Nephron progenitor cell (in vitro differentiated cells): Measurements from ENCODE around the gene UBE2D3.

Experiments used
- DNase-seq: peaks from one replicate; pipeline ENCODE4 v3.0.0; 2021
- H3K27ac Mint-ChIP-seq: 2 replicates; pipeline ENCODE4 v1.8.0; 2021; ENCODE audit warnings: mild to moderate bottlenecking, moderate library complexity, mixed read lengths
- H3K27me3 Mint-ChIP-seq: 2 replicates; pipeline ENCODE4 v1.8.0; 2021; ENCODE audit warnings: mild to moderate bottlenecking, low read depth, mixed read lengths; ENCODE audit not compliant: poor library complexity
- H3K36me3 Mint-ChIP-seq: 2 replicates; pipeline ENCODE4 v1.8.0; 2021; ENCODE audit warnings: low read depth, mixed read lengths
- H3K4me1 Mint-ChIP-seq: 2 replicates; pipeline ENCODE4 v1.8.0; 2021; ENCODE audit warnings: mixed read lengths
- H3K4me3 Mint-ChIP-seq: 2 replicates; pipeline ENCODE4 v1.8.0; 2021; ENCODE audit warnings: mild to moderate bottlenecking, moderate library complexity, mixed read lengths
- H3K9me3 Mint-ChIP-seq: 2 replicates; pipeline ENCODE4 v1.8.0; 2021; ENCODE audit warnings: mild to moderate bottlenecking, moderate library complexity, mixed read lengths
- TF ChIP-seq, protein P1 (sequence below): fragments of 200-600 bp; sonication (generic); IDR thresholded peaks from 2 replicates; pipeline ENCODE4 v1.5.0; 2021; ENCODE audit warnings: antibody characterized with exemption

The UBE2D3 gene

DNA sequence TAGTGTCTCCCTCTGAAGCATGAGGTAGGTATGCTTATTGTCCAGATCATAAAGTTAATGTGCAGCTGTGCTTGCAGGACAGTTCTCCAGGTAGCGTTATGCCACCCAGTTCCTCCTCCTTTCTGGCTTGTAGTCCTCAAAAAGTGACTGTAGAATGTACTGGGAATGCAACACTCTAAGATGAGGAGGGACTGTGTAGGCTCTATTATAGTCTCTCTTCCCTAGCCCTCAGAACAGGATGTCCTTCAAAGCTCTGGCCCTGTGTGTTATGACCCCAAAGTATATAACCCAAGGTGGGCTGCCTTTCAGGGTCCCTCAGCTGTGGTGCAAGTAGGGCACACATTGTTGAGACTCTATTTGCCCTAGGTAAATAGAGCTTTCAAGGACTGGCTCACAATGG is 45.8 kb downstream of the UBE2D3 start:
- Mint-ChIP-seq H3K36me3 (no peaks in the 10 kb centered on the region), H3K9me3 (no peaks in the 10 kb centered on the region), H3K27me3 (peaks cover 11% of the 10 kb centered on the region), H3K4me1 (peaks cover 5% of the 10 kb centered on the region), H3K4me3 (no peak overlapping the region), H3K27ac (no peak overlapping the region)
- DNase-seq = no peak
- TF ChIP-seq, protein P1, sequence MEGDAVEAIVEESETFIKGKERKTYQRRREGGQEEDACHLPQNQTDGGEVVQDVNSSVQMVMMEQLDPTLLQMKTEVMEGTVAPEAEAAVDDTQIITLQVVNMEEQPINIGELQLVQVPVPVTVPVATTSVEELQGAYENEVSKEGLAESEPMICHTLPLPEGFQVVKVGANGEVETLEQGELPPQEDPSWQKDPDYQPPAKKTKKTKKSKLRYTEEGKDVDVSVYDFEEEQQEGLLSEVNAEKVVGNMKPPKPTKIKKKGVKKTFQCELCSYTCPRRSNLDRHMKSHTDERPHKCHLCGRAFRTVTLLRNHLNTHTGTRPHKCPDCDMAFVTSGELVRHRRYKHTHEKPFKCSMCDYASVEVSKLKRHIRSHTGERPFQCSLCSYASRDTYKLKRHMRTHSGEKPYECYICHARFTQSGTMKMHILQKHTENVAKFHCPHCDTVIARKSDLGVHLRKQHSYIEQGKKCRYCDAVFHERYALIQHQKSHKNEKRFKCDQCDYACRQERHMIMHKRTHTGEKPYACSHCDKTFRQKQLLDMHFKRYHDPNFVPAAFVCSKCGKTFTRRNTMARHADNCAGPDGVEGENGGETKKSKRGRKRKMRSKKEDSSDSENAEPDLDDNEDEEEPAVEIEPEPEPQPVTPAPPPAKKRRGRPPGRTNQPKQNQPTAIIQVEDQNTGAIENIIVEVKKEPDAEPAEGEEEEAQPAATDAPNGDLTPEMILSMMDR = no peak

DNA sequence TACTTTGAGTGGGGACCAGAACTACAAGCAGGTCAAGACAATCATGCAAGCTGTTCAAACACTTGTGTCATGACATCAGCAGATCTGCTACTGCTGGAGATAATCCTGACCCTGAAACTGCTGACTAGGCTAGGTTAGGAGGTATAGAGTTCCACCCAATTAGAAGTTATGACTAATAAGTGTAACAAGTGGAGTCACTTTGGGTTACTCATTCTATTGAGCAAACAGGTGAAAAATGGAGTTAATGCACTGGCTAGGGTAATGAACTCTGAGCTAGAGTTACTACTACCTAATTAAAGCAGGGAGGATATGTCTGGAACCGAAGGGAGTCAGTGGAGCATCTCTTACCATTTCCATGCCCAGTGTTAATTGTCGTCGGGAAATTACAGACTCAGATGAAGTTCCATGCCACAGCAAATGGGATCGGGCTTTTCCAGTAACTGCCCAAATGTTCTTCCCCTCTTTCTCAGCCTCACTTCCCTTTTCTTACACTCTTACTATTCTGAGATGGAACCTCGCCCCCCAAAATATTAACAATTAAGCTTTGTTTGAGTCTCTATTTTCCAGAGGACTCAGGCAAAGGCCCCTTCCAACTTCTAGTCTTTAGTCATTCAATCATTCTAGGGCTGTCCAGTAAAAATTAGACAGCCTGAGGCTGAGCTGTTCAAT is 46.7 kb downstream of the UBE2D3 start:
- peaks cover 11% of the 10 kb centered on the region for H3K27me3 Mint-ChIP-seq
- TF ChIP-seq, protein P1 = no peak
- DNase-seq = no peak
- no peaks in the 10 kb centered on the region for H3K36me3 Mint-ChIP-seq
- H3K4me1 Mint-ChIP-seq = peaks cover 5% of the 10 kb centered on the region
- no peak overlapping the region for H3K27ac Mint-ChIP-seq
- no peak overlapping the region for H3K4me3 Mint-ChIP-seq
- H3K9me3 Mint-ChIP-seq = no peaks in the 10 kb centered on the region

DNA sequence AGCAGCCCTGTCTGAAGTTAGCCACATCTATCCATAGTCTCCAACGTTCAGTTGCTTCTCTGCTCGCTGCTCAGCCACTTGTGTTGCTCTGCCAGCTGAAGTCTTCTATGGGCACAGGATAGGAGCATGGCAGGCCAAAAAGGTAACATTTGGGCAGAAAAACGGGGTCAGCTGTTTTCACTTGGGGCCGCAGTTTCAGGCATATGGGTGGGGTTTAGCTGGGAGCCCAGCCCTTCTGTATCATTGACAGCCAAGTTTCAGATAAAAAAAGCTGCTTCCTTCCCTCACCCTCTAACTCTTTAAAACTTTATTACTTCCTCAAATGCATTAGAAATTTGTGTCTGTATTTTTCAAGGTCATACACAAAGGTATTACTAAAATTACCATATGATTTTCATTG is 48.1 kb downstream of the UBE2D3 start:
- H3K27me3 Mint-ChIP-seq = peaks cover 15% of the 10 kb centered on the region
- TF ChIP-seq, protein P1 = no peak
- H3K36me3 Mint-ChIP-seq = no peaks in the 10 kb centered on the region
- H3K27ac Mint-ChIP-seq = no peak overlapping the region
- H3K9me3 Mint-ChIP-seq = no peaks in the 10 kb centered on the region
- no peak for DNase-seq
- H3K4me3 Mint-ChIP-seq = no peak overlapping the region
- peaks cover 5% of the 10 kb centered on the region for H3K4me1 Mint-ChIP-seq

DNA sequence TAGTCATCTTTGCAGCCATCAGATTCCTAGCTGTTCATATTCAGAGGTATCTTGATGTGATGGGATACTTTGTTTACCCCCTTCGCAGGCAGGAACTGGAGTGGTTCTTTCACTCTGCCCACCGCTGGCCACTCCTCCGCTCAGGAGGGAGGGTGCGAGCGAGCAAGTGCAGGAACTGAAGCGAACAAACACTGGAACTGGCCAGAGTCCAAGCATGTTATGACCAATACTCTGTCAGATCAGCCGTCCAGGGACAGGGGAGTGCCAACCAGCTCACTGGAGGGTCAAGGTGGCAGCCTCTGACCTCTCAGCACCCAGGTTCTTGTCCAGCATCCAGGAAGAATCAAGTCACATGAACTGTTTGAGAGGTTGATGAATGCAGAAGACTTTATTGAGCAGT is 48.6 kb downstream of the UBE2D3 start:
- Mint-ChIP-seq H3K4me1 (peaks cover 5% of the 10 kb centered on the region), H3K4me3 (no peak overlapping the region), H3K27ac (no peak overlapping the region), H3K27me3 (peaks cover 15% of the 10 kb centered on the region), H3K36me3 (no peaks in the 10 kb centered on the region), H3K9me3 (no peaks in the 10 kb centered on the region)
- TF ChIP-seq, protein P1 = no peak
- no peak for DNase-seq

DNA sequence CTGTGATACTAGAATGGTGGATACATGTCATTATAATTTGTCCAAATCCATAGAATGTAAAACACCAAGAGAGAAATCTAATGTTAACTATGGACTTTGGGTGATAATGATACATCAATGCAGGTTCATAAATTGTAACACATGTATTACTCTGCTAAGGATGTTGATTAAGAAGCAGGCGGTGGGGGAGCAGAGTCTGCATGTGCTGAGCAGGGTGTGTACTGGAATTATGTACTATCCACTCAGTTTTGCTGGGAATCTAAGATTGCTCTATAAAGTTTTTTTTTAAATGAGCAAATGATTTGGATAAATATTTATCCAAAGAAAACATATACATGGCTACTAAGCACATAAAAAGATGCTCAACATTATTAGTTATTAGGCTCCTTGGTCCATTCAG is 51.5 kb downstream of the UBE2D3 start:
- Mint-ChIP-seq H3K4me3 (no peak overlapping the region), H3K4me1 (peaks cover 5% of the 10 kb centered on the region), H3K9me3 (no peaks in the 10 kb centered on the region), H3K36me3 (no peaks in the 10 kb centered on the region), H3K27me3 (peaks cover 14% of the 10 kb centered on the region), H3K27ac (no peak overlapping the region)
- DNase-seq = no peak
- TF ChIP-seq, protein P1 = no peak

DNA sequence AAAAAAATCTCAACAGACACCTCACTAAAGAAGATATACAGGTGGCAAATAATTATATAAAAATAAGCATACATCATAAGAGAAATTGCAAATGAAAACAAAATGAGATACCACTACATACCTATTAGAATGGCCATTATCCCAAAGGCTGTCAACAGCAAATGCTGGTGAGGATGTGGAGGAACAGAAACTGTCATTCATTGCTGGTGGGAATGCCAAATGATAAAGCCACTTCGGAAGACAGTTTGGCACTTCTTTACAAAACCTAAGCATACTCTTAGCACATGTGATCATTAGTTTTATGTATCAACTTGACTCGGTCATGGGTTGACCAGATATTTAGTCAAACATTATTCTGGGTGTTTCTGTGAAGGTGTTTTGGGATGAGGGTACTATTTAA is 53.1 kb downstream of the UBE2D3 start:
- peaks cover 5% of the 10 kb centered on the region for H3K4me1 Mint-ChIP-seq
- TF ChIP-seq, protein P1 = no peak
- H3K9me3 Mint-ChIP-seq = no peaks in the 10 kb centered on the region
- no peak for DNase-seq
- no peaks in the 10 kb centered on the region for H3K36me3 Mint-ChIP-seq
- no peak overlapping the region for H3K27ac Mint-ChIP-seq
- peaks cover 16% of the 10 kb centered on the region for H3K27me3 Mint-ChIP-seq
- no peak overlapping the region for H3K4me3 Mint-ChIP-seq
